HL-60 (cell line): ENCODE measurements around the gene SMC6.

Source experiments
- DNase-seq, 2 experiments: peaks; one replicate each; pipeline ENCODE4 v3.0.0-alpha.2; 2010 to 2020; ENCODE audit warnings: low read depth in 1 of 2, low spot score in 1 of 2
- H3K27ac ChIP-seq: fragments of 250-450 bp; sonication (Bioruptor Pico); replicated peaks from 2 replicates; pipeline ENCODE4 v1.5.1; 2020; ENCODE audit warnings: mild to moderate bottlenecking, moderate library complexity
- H3K27me3 ChIP-seq: fragments of 250-450 bp; sonication (Bioruptor Pico); 2 replicates; pipeline ENCODE4 v1.5.1; 2021; ENCODE audit warnings: mild to moderate bottlenecking, moderate library complexity; ENCODE audit not compliant: insufficient read depth, poor library complexity, severe bottlenecking
- H3K4me3 ChIP-seq: replicated peaks from 2 replicates; pipeline ENCODE4 v1.5.1; 2011; ENCODE audit warnings: mild to moderate bottlenecking, control low read depth, low read length; ENCODE audit not compliant: insufficient read depth
- GABPA ChIP-seq: IDR thresholded peaks from 2 replicates; pipeline ENCODE4 v1.6.1; 2012; ENCODE audit warnings: low read depth
- POLR2AphosphoS5 ChIP-seq: IDR thresholded peaks from 2 replicates; pipeline ENCODE4 v1.6.1; 2012; ENCODE audit warnings: low read depth
- REST ChIP-seq: IDR thresholded peaks from 2 replicates; pipeline ENCODE4 v1.6.1; 2012; ENCODE audit warnings: low read depth; ENCODE audit not compliant: insufficient replicate concordance
- SPI1 ChIP-seq: IDR thresholded peaks from 2 replicates; pipeline ENCODE4 v1.6.1; 2012; ENCODE audit warnings: low read depth, mild to moderate bottlenecking, borderline replicate concordance
- TF ChIP-seq, protein P1 (sequence below): IDR thresholded peaks from one replicate; pipeline ENCODE4 v1.5.1; 2011; ENCODE audit warnings: low read length, control low read depth, inconsistent platforms; ENCODE audit not compliant: insufficient read depth

SMC6 gene

DNA sequence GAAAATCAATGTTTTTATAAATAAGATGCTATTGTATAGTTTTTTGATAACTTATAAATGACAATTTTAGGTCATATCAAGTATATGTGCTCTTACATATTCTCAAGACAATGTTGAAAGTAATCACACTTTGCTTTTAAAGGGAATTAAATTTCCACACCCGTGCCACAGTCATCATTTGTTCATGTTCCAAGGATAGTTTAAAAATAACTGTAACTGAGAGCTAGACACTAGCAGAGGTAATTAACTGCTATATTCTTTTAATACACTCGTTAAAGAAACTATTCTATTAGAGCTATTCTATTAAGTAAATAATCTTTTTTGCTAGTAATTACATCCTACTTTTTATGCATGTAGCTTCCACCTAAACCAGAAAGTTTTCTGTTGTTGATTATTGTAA lies 18.3 kb upstream of the SMC6 start:
- Histone ChIP-seq H3K27ac (no peak overlapping the region), H3K4me3 (no peak overlapping the region), H3K27me3 (no peaks in the 10 kb centered on the region)
- DNase-seq = no peak
- TF ChIP-seq REST (no peak), GABPA (no peak), POLR2AphosphoS5 (no peak), SPI1 (no peak)
- TF ChIP-seq, protein P1, sequence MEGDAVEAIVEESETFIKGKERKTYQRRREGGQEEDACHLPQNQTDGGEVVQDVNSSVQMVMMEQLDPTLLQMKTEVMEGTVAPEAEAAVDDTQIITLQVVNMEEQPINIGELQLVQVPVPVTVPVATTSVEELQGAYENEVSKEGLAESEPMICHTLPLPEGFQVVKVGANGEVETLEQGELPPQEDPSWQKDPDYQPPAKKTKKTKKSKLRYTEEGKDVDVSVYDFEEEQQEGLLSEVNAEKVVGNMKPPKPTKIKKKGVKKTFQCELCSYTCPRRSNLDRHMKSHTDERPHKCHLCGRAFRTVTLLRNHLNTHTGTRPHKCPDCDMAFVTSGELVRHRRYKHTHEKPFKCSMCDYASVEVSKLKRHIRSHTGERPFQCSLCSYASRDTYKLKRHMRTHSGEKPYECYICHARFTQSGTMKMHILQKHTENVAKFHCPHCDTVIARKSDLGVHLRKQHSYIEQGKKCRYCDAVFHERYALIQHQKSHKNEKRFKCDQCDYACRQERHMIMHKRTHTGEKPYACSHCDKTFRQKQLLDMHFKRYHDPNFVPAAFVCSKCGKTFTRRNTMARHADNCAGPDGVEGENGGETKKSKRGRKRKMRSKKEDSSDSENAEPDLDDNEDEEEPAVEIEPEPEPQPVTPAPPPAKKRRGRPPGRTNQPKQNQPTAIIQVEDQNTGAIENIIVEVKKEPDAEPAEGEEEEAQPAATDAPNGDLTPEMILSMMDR = no peak

- H3K27me3 ChIP-seq = no peaks in the 10 kb centered on the region
- no peak overlapping the region for H3K27ac ChIP-seq
- TF ChIP-seq REST (no peak), GABPA (no peak), SPI1 (no peak), POLR2AphosphoS5 (no peak)
- TF ChIP-seq, protein P1 = no peak
- H3K4me3 ChIP-seq = no peak overlapping the region
- DNase-seq = no peak
Observed at GRCh38 chr2:17768894-17769293, 15.3 kb upstream of the SMC6 start.

GRCh38 chr2:17765398-17765797 lies 11.8 kb upstream of the SMC6 start:
- no peaks in the 10 kb centered on the region for H3K27me3 ChIP-seq
- TF ChIP-seq, protein P1 = no peak
- H3K4me3 ChIP-seq = no peak overlapping the region
- H3K27ac ChIP-seq = no peak overlapping the region
- no peak for DNase-seq

DNA sequence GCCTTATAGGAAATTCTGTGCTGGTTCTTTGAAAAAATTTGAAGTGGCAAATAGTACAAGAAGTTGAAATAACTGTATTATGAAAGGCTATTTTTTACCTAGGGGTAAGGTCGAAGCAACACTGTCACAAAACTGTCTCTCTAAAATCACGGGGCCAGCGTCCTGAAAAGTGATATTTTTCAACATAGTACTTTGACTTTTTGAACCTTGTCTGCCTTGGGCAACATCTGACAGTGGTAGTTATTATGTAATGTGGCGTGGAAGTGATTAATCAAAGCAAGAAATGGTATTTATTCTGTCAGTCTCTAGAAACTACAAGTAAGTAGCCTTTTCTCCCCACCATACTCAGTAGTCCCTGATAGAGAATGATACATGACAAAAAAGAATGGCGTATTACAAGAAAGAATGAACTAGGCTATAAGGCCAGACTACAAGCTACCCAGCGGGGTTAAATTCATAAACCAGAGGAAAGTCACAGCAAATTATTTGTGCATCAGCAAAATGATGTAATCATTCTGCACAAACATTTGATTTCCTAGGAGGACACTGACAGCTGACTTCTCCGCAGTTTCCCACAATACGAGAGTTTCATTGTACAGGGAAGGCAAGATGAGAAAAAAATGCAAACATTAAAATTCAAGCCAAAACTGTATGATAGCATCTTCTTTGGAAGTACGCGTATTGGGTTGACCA lies 10.2 kb upstream of the SMC6 start:
- no peak for DNase-seq
- no peak for TF ChIP-seq GABPA
- no peak for TF ChIP-seq SPI1
- TF ChIP-seq POLR2AphosphoS5 = no peak
- TF ChIP-seq REST = no peak
- TF ChIP-seq, protein P1 = no peak

More for the DNA sequence above, 10.2 kb upstream of the SMC6 start:
- H3K4me3 ChIP-seq = no peak overlapping the region
- no peaks in the 10 kb centered on the region for H3K27me3 ChIP-seq
- H3K27ac ChIP-seq = no peak overlapping the region
